GM19193 (cell line): ENCODE measurements around the gene PITPNM3.
A peak's percentile ranks its signal among the peaks of the same experiment; 100 is the strongest.

Experiments
- POLR2A ChIP-seq: IDR thresholded peaks from 4 replicates; pipeline ENCODE4 v1.6.1; 2011; ENCODE audit not compliant: insufficient read depth, insufficient read length; ENCODE audit errors: extremely low read depth

Gene PITPNM3

GRCh38 chr17:6449307-6449706, 107.0 kb downstream of the PITPNM3 start:
- no peak for TF ChIP-seq POLR2A

- TF ChIP-seq POLR2A: no peak
Measured at GRCh38 chr17:6448473-6448872, 107.9 kb downstream of the PITPNM3 start.

GRCh38 chr17:6446516-6447100, 109.7 kb downstream of the PITPNM3 start:
- TF ChIP-seq POLR2A: no peak

- TF ChIP-seq POLR2A: no peak
Measured at GRCh38 chr17:6444571-6445335, 111.6 kb downstream of the PITPNM3 start.

- peak; percentile 80 for TF ChIP-seq POLR2A
Measured at GRCh38 chr17:6443692-6444570, 112.4 kb downstream of the PITPNM3 start, which contains the start of gene PIMREG. Gene PIMREG, plus strand, starts transcription at chr17:6444455. Its CDS starts 656 bp downstream, at chr17:6445111.

GRCh38 chr17:6442775-6443174, 113.6 kb downstream of the PITPNM3 start:
- TF ChIP-seq POLR2A: no peak

- no peak for TF ChIP-seq POLR2A
Measured at GRCh38 chr17:6439951-6440350, 116.4 kb downstream of the PITPNM3 start.

GRCh38 chr17:6437956-6438355, 118.4 kb downstream of the PITPNM3 start:
- no peak for TF ChIP-seq POLR2A

- no peak for TF ChIP-seq POLR2A
Measured at GRCh38 chr17:6437466-6437865, 118.9 kb downstream of the PITPNM3 start.

- no peak for TF ChIP-seq POLR2A
Measured at GRCh38 chr17:6435968-6436367, 120.4 kb downstream of the PITPNM3 start.

GRCh38 chr17:6435051-6435450, 121.3 kb downstream of the PITPNM3 start, which contains the start of gene AIPL1:
Gene AIPL1, minus strand, starts transcription at chr17:6435121. Its CDS starts 17 bp downstream, at chr17:6435104.
- TF ChIP-seq POLR2A: no peak

- no peak for TF ChIP-seq POLR2A
Measured at GRCh38 chr17:6430769-6431168, 125.6 kb downstream of the PITPNM3 start.

GRCh38 chr17:6429266-6429665, 127.1 kb downstream of the PITPNM3 start:
- no peak for TF ChIP-seq POLR2A

GRCh38 chr17:6428207-6428965, 128.0 kb downstream of the PITPNM3 start:
- TF ChIP-seq POLR2A: no peak
